ENCODE measurements around the gene NECTIN2. TPM values are rescaled to one million over a fixed set of nuclear protein-coding genes. Genes with fewer than 3 reads are reported as not detected.

NECTIN2 gene
- total RNA-seq, 2 experiments from 2014 or later = 1.8 to 1.9 TPM

DNA sequence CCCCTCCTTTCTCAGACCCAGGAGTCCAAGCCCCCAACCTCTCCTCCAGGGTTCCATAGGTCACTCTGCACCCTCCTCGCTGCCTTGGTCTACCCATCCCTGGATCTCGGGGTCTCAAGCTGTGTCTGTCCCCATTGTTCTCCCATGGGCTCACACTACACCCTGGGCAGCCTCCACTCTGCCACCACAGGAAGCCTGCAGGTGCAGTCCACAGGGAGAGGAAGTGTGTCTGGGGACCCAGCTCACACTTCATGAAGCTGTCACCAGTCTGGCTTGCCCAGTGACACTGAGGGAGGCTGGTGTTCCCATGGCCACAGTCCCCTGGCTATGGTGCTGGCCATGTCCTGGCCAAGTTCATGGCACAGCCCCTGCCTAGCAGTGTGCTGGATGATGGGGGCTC is 5.3 kb downstream of the NECTIN2 start:
- ChIA-PET POLR2A (no interaction called here), CTCF (interaction anchor here (1.5 kb wide), 1 partner anchor 81 kb away, joined by 3 read pairs; no protein-coding TSS in a partner anchor)
- Histone ChIP-seq H3K27ac (ENCODE audit: low read depth in 1 of 2, low read length in 2 of 2) (no peak overlapping the region), H3K4me3 (ENCODE audit: low read length) (no peak overlapping the region), H3K27me3 (ENCODE audit: control insufficient read depth in 1 of 2, insufficient read depth in 2 of 2, low read length in 2 of 2) (peaks cover 13 to 15% of the 10 kb centered on the region in 2 experiments), H3K36me3 (ENCODE audit: insufficient read depth, low read length) (no peaks in the 10 kb centered on the region), H3K9me3 (ENCODE audit: control insufficient read depth in 1 of 2, insufficient read depth in 1 of 2, low read length in 2 of 2) (peaks cover 0 to 6% of the 10 kb centered on the region in 2 experiments), H3K4me1 (ENCODE audit: insufficient read depth, low read length) (peaks cover 23% of the 10 kb centered on the region)
- TF ChIP-seq, protein P1, sequence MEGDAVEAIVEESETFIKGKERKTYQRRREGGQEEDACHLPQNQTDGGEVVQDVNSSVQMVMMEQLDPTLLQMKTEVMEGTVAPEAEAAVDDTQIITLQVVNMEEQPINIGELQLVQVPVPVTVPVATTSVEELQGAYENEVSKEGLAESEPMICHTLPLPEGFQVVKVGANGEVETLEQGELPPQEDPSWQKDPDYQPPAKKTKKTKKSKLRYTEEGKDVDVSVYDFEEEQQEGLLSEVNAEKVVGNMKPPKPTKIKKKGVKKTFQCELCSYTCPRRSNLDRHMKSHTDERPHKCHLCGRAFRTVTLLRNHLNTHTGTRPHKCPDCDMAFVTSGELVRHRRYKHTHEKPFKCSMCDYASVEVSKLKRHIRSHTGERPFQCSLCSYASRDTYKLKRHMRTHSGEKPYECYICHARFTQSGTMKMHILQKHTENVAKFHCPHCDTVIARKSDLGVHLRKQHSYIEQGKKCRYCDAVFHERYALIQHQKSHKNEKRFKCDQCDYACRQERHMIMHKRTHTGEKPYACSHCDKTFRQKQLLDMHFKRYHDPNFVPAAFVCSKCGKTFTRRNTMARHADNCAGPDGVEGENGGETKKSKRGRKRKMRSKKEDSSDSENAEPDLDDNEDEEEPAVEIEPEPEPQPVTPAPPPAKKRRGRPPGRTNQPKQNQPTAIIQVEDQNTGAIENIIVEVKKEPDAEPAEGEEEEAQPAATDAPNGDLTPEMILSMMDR (IDR thresholded peaks at IDR 0.05) = no peak
- H3K4me1 Mint-ChIP-seq (ENCODE audit: low read depth) = peaks cover 17% of the 10 kb centered on the region
- ATAC-seq (ENCODE audit: poor library complexity) (no peak), DNase-seq (no peak)
- H3K36me3 Mint-ChIP-seq (ENCODE audit: low read depth) = no peaks in the 10 kb centered on the region
- H3K27ac Mint-ChIP-seq = no peak overlapping the region
- H3K9me3 Mint-ChIP-seq = no peaks in the 10 kb centered on the region
- peaks cover 13% of the 10 kb centered on the region for H3K27me3 Mint-ChIP-seq
- no peak overlapping the region for H3K4me3 Mint-ChIP-seq
- intact Hi-C loops (cut with DNase I, micrococcal nuclease) = no loop called here

DNA sequence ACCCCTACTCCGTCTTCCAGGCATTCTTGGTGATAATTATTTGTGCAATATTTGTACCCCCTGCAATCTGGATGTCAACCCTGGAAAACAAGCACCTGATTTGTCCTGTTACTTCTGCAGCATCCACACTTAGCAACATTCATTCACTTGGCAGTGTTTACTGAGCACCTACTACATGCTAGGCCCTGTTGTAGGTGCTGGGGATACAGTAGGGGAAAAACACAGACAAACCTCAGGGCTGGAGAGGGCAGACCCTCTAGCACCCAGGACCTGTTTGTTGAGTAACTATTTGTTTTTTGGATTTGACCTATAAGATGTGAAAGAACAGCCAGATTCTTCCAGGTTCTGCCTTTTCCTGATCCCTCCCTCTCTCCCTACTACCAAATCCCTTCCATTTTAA is 9.5 kb downstream of the NECTIN2 start:
- intact Hi-C loops (cut with DNase I, micrococcal nuclease) = no loop called here
- no peaks in the 10 kb centered on the region for H3K9me3 Mint-ChIP-seq
- Histone ChIP-seq H3K36me3 (ENCODE audit: insufficient read depth, low read length) (no peaks in the 10 kb centered on the region), H3K27ac (ENCODE audit: low read depth in 1 of 2, low read length in 2 of 2) (no peak overlapping the region), H3K9me3 (ENCODE audit: control insufficient read depth in 1 of 2, insufficient read depth in 1 of 2, low read length in 2 of 2) (no peaks in the 10 kb centered on the region), H3K4me3 (ENCODE audit: low read length) (no peak overlapping the region), H3K27me3 (ENCODE audit: control insufficient read depth in 1 of 2, insufficient read depth in 2 of 2, low read length in 2 of 2) (peaks cover 0 to 2% of the 10 kb centered on the region in 2 experiments), H3K4me1 (ENCODE audit: insufficient read depth, low read length) (peaks cover 3% of the 10 kb centered on the region)
- ChIA-PET POLR2A (no interaction called here), CTCF (no interaction called here)
- H3K4me3 Mint-ChIP-seq = no peak overlapping the region
- no peaks in the 10 kb centered on the region for H3K36me3 Mint-ChIP-seq (ENCODE audit: low read depth)
- TF ChIP-seq, protein P1 (IDR thresholded peaks at IDR 0.05) = no peak
- H3K4me1 Mint-ChIP-seq (ENCODE audit: low read depth) = no peaks in the 10 kb centered on the region
- ATAC-seq (ENCODE audit: poor library complexity) (no peak), DNase-seq (no peak)
- no peak overlapping the region for H3K27ac Mint-ChIP-seq
- H3K27me3 Mint-ChIP-seq = no peaks in the 10 kb centered on the region

DNA sequence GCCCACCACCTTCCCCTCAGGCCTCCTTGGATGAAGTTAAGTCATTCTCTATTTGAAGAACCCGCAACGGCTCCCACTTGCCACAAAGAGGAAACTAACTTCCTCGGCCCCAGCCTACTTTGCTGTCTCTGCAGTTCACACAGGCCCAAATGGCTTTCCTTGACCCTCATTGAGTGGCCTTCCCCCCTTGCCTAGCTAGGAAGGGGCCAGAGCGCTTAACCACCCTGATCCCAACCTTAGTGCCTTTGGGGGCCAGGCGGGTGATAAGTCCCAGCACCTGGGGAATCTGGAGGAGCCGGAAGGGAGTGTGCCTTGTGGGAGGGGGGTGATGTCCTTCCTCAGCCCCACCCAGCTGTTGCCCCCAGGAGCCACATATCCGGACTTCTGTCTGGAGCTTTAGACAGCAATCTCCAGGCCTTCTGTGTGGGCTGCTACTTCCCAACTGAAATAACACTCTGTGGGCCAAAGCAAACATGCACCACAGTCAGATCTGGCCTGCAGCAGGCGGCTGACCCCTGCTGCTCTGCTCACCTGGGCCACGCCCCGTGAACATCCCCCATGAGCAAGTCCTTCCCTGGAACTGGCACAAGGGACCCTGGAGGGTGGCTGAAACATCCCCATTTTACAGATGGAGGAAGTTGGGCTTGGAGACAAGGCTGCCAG is 10.5 kb downstream of the NECTIN2 start:
- Mint-ChIP-seq H3K9me3 (no peaks in the 10 kb centered on the region), H3K27me3 (no peaks in the 10 kb centered on the region), H3K36me3 (ENCODE audit: low read depth) (no peaks in the 10 kb centered on the region), H3K27ac (no peak overlapping the region), H3K4me1 (ENCODE audit: low read depth) (no peaks in the 10 kb centered on the region), H3K4me3 (no peak overlapping the region)
- no peaks in the 10 kb centered on the region for H3K27me3 ChIP-seq (ENCODE audit: control insufficient read depth in 1 of 2, insufficient read depth in 2 of 2, low read length in 2 of 2)
- POLR2A ChIA-PET = no interaction called here
- no peak overlapping the region for H3K4me3 ChIP-seq (ENCODE audit: low read length)
- no peak overlapping the region for H3K27ac ChIP-seq (ENCODE audit: low read depth in 1 of 2, low read length in 2 of 2)
- intact Hi-C loops (cut with DNase I, micrococcal nuclease) = no loop called here
- TF ChIP-seq, protein P1 (IDR thresholded peaks at IDR 0.05) = no peak
- CTCF ChIA-PET = no interaction called here
- no peak for DNase-seq
- no peaks in the 10 kb centered on the region for H3K36me3 ChIP-seq (ENCODE audit: insufficient read depth, low read length)
- peaks cover 3% of the 10 kb centered on the region for H3K4me1 ChIP-seq (ENCODE audit: insufficient read depth, low read length)
- no peak for ATAC-seq (ENCODE audit: poor library complexity)
- no peaks in the 10 kb centered on the region for H3K9me3 ChIP-seq (ENCODE audit: control insufficient read depth in 1 of 2, insufficient read depth in 1 of 2, low read length in 2 of 2)

Measured in CD4-positive, alpha-beta T cell (primary cell).